LoVo (cell line): ENCODE measurements around the gene CALCR.
"Not testable (repeated sequence)": the region's sequence is repeated elsewhere in the genome, so short reads cannot be mapped to it uniquely, and the experiment has no call there.

ENCODE experiments used
- DNase-seq: peaks from one replicate; pipeline ENCODE4 v3.0.0-alpha.2; 2016; ENCODE audit warnings: low spot score

Gene CALCR

DNA sequence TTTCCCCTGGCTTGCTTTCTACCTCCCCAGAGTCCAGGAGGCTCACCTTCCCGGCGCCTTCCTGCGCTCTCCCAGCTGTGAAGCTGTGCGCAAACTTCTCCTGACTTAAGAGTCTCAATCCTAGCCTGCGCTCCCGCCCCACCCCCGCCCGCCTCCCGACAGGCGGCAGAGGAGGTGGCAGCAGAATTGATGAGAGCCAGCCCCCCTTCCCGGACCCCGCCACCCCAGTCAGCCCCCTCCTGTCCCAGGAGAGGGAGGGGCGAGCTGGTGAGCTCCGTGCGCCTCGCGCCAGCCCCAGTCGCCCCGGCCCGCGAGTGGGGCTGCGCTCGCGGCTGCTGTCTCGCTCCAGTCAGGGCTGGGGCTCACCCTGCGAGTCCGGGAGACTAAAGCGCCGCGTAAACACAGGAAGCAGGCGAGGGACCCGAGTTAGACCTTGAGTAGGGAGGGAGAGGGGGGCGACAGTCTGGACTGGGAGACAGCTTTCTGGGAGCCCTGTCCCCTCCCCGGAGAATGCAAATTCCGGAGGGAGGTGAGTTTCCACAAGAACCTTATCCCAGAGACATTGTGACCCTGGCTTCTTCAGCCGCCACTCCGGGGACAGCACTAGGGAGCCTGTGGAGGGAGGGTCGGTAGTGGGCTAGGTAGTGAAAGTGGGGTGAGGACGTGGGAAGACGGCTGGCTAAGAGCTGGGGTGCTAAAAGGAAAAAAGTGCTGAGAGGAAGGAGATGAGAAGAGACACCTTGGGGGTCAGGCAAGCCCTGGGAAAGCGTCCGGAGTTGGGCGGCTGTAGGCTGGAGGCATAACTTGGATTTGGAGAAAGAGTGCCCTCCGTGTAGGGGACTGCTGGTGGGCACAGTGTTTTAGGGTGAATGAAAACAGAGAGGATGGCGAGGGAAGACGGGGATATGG, at the start of gene CALCR:
CALCR (minus strand) TSS at position 79 of the 909 bp plus-strand sequence. CDS start 87,743 bp downstream, outside the sequence.
- no peak for DNase-seq

DNA sequence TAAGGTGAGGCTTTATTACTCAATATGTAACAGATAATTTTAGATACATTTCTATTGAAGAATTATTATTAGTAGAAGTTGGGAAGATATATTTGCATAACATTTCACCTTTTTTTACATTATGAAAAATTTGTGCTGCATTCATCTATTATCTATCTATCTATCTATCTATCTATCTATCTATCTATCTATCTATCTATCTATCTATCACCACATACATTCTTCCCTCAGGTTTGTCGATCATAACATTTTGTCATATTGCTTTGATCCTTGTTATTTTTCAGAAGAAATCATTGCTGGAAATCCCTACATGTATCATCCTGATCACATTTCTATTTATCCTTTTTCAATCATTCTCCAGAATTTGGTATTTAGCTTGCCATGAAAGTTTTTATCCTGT, 49.3 kb upstream of the CALCR start:
- DNase-seq: no peak

DNA sequence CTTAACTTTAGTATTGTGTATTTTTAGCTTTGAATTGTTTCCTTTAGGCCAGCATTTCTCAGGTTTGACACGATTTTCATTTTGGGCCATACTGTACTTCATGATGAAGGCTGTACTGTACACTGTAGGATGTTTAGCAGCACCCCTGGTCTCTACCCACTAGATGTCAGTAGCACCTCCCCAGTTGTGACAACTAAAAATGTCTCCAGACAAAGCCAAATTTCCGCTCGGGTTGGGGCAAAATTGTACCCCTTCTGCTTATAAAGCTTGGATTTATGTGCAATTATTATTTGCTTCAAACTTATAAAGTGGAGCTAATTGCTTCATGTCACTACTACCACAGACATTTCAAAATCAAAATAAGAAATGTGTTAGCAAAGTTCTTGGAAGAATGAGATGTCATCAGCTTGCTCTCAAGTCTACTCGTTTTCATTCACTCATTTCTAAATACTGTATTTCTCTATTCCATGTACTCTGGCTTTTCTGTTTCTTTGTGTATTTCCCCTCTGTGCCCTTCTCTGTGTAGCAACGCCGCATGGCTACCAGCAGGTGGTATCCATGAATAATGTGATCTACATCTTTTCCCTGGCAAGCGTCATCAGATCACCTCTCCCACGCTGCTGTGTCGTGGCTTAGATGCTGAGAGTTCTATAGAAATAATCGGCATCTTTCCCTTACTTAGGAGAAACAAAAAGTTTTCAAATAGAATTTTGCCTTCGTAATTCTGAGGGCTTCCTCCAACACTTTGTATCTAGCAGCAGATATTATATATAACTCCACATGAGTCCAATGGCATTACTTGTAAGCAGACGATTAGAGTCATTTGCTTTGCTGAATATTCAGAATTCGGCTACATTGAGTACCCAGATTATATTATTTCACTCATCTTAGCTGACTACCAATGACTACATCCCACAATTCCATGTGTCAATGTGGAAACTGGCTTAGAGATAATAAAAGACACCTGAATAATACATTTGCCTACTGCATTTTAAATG, 47.8 kb upstream of the CALCR start:
- peak; percentile 49 for DNase-seq

DNA sequence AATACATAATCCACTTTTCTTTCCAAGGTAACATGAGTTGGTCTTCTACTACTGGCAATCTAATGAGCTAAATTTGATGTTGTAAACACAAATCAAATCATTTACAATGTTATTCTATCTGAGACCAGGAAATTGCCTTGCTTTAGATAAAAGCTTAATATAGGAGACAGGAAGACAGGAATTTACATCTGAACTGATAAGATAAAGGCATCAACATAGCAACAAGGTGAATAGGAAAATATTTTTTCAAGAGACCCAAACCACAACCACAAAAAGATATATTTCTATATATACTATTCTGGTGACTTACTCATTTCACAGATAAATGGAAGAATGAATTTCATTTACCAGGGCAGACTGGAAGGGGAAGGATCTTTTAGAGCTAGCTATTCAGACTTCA, 46.3 kb upstream of the CALCR start:
- DNase-seq: no peak

DNA sequence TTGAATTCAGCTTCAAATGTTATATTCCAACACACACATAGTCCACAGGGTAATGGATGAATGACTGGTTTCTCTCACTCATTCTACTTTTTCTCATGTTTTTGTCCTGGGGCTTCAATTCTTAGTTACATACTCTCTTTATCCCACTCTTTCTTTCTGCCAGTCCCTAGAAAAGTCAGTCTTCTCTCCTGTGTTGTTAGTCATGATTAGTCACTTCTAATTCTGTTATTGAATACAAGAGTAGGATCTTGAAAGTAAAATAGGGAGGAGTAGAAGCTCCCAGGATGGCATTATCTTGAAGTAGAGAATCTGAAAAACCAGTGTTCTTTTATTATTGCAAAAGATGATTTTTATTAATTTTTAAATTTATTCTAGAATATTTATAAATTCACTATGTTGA, 45.5 kb upstream of the CALCR start:
- DNase-seq: no peak

DNA sequence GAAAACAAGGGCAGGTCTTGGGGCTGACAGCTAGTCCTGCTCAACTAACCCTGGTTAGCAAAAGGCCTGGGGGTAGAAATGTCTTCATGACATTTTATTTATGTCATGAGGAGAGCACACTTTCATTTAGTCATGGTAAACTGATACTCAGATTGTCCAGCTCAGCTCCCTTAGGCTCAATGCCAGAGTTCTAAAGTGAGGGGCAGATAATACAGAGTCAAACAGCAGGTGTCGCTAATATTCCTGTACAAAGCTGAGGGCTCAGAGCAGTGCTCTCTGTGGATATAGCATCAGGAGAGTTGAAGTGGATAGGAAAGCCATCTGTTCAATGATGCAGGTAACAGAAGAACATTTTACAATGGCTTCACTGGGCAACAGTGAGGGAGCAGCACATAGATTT, 26.8 kb upstream of the CALCR start:
- no peak for DNase-seq

DNA sequence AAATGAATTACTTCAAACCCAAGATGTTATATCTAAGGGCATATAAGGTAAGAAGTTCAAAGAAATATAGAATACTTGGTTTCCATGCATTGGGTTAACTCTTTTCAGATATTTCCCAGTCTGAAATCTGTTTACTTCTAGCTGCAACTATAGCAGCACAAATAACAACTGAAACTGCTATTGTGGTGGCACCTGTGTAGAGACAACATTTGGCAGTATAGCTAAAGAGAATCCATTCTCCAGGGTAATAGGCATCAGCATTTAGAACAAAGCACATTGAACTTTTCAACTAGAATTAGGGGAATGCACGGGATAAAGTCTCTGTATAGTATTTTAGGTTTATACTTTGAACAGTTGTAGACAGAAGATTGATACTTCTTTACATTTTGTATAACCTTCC, 19.7 kb upstream of the CALCR start:
- DNase-seq: no peak

DNA sequence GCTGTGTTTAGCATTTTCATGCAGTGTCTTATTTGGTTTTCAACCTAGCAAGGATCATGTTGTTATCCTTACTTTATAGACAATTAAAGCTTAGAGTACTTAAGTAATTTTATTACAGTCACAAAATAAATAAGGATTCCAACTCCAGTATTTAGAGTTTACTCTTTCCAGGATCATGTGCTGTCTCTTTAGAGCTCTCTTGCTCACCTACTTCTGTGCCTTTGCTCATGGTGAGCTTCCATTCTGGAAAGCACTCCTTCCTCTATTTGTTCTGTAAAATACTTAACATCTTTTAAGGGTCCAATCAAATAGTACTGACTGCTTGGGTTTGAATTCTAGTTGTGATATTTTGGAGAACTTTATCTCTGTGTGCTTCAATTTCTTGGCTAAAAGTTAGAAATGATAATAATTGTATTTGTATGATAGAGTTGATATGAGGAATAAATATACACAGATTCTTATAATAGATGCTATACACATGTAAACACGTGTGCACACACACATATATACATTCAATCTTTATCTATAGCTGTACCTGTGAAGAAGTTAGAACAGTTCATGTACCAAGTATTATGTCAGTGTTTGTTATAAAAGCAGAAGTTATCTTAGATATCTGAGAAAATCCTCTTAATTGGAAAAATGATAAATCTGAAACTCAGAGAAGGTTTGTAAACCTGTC, 18.2 kb upstream of the CALCR start:
- DNase-seq: no peak

DNA sequence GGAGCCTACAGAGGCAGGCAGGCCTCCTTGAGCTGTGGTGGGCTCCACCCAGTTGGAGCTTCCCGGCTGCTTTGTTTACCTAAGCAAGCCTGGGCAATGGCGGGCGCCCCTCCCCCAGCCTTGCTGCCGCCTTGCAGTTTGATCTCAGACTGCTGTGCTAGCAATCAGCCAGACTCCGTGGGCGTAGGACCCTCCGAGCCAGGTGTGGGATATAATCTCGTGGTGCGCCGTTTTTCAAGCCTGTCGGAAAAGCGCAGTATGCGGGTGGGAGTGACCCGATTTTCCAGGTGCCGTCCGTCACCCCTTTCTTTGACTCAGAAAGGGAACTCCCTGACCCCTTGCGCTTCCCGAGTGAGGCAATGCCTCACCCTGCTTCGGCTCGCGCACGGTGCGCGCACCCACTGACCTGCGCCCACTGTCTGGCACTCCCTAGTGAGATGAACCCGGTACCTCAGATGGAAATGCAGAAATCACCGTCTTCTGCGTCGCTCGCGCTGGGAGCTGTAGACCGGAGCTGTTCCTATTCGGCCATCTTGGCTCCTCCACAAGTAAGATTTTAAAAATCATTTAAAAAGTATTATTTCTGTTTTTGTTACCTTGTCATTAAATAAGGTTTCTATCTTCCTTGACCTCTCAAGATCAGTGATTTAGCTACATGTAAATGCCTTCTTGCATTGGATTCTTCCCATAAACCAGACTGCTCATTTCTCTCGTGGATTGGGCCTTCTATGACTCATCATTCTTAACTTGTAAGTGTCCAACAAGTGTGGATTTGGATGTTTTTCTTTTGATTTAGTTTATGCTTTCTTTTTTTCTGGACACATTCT, 16.9 kb upstream of the CALCR start:
- DNase-seq: peak; percentile 30

DNA sequence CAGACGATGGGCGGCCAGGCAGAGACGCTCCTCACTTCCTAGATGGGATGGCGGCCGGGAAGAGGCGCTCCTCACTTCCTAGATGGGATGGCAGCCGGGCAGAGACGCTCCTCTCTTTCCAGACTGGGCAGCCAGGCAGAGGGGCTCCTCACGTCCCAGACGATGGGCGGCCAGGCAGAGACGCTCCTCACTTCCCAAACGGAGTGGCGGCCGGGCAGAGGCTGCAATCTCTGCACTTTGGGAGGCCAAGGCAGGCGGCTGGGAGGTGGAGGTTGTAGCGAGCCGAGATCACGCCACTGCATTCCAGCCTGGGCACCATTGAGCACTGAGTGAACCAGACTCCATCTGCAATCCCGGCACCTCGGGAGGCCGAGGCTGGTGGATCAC, 11.9 kb upstream of the CALCR start:
- DNase-seq: not testable (repeated sequence)

DNA sequence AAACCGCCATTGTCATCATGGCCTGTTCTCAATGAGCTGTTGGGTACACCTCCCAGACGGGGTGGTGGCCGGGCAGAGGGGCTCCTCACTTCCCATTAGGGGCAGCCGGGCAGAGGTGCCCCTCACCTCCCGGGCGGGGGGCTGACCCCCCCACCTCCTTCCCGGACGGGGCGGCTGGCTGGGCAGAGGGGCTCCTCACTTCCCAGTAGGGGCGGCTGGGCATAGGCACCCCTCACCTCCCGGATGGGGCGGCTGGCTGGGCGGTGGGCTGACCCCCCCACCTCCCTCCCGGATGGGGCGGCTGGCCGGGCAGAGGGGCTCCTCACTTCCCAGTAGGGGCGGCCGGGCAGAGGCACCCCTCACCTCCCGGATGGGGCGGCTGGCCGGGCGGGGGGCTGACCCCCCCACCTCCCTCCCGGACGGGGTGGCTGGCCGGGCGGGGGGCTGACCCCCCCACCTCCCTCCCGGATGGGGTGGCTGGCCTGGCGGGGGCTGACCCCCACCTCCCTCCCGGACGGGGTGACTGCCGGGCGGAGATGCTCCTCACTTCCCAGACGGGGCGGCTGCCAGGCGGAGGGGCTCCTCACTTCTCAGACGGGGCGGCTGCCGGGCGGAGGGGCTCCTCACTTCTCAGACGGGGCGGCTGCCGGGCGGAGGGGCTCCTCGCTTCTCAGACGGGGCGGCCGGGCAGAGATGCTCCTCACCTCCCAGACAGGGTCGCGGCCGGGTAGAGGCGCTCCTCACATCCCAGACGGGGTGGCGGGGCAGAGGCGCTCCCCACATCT, 11.4 kb upstream of the CALCR start:
- not testable (repeated sequence) for DNase-seq

DNA sequence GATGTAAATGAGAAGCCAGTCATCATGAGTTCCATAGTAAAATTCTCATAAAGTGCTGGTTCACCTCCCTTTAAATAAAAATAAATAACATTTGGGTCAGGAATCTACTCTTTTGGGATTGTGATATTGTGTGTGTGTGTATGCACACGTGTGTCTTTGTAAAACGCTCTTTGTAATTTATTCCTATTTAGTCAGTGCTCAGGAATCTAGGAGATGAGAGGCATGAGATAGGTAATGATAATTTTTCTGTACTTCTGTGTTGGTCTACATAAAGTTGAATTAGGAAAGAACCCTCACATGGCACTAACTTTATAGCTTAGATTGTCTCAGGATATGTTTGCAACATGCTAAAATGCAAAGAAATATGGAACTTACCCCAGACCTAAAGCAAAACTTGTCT, 4.9 kb upstream of the CALCR start:
- DNase-seq: no peak

DNA sequence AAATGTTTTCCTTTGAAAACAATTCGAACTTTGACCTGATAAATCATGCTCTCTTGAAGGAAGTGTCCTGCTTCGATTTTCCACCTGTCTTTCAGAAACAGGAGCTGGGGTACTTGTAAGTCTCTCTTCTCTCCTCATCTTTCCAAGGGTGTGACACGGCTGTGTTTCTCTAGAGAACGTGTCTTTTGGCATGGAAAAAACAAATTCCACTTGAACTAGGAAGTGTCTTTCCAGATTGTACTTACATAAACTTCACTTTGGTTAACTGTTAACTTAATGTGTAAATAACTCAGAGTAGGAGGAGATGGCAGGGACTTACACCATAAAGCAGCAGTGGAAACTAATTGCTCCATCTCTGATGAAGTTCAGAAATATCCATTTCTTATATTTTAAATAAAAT, 4.2 kb upstream of the CALCR start:
- DNase-seq: peak; percentile 17

DNA sequence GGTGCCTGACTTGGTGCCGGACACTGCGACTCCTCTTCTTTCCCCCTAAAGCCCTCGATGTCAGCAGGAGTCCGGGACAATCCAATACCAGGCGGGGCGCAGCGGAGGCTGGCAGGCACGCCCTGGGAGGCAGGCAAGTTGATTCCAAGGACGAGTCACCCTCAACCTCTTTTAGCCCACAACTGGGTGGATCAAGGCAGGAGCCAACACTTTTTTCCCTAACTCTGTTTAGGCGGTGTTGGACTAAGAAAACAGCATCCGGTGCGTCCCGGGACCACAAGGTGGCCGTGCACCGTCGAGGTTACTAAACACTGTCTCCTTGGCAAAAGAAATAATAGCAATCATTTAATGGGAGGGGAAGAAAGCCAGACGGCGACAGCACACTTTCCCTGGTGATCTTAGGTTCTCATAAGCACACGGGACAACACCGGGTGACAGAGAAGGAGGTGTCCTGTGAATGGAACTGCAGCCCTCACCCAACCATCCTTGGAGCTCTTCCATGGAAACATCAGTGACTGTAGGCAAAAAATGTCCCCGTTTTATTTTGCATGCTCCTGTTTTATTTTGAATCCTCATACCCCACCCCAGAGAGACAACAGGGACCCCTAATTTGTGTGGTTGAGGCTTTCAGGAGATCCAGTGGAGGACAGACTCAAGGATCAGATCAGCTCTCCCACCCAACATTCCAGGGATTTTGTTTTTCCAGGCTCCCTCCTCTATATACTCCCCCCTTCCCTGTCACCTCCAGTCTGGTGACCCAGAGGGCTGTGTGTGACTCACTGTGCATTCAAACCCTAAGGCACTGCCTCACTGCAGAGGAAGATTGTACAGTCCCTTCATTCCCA, 1.3 kb upstream of the CALCR start:
- no peak for DNase-seq

DNA sequence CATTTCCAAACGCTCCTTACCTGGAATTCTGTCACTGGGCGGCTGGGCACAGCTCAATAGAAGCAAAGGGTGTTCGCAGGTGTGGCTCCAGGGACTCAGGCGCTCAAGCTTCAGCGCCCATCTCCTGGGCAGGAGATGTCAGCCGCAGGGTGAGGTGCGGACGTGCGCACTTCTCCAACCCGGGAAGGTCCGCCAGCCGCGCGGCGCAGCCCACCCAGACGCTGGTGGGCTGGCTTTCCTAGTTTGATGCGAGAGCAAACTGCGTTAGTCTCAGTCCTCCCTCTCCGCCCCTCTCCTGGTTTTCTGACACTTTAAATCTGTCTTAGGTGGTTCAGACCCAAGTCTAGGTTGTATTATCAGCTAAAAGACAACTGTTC, 267 bp downstream of the CALCR start:
- no peak for DNase-seq

DNA sequence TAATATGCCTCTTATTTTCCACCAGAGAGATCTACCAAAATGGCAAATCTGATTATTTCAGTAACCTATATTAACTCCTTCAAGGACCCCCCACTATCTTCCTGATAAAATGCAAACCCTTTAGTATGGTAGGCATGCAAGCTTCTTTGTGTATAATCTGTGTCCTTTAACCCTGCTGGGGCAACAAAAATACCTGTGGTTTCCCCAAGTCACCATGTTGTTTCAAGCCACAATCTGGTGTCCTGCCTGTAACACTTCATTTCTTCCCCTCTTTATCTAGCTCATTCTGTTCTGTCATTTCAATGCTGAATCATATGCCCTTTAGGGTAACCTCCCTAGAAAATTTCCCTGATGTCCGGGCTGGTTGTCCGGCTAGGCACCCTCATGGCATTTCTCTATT, 5.3 kb downstream of the CALCR start:
- no peak for DNase-seq

DNA sequence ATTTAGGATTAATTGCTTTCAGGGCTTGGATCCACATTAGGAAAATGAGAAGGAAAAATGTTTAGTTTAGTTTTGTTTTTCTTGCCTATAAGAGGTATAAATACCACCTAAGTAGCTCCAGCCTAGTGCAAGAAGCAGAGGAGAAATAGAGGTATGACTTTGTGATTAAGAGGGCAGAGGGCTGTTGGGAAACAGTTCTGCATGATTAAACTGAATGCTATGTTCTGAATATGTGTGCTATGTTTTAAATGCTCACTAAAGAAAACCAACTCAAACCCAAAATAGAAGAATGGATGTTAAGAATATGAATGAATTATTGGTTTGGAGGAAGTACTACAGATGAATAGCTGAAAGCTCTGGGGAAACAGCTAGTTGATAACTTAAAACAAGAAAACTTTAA, 7.6 kb downstream of the CALCR start:
- no peak for DNase-seq

DNA sequence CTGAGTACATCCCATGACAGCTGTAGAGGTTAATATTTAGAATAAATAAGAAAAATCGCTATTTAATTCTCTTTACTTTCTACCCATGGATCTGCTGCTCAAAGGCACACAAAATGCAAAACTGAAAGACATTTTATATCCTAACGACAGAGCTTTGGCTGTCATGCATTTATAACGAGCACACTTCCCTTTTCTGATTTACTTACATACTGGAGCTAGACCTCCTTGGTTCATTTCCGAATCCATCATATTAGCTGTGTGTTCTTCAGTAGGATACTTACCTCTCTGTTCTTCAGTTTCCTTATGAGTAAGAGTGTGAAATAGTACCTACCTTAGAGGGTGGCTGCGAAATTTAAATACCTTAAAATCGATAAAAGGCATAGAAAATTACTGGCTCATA, 10.9 kb downstream of the CALCR start:
- no peak for DNase-seq

DNA sequence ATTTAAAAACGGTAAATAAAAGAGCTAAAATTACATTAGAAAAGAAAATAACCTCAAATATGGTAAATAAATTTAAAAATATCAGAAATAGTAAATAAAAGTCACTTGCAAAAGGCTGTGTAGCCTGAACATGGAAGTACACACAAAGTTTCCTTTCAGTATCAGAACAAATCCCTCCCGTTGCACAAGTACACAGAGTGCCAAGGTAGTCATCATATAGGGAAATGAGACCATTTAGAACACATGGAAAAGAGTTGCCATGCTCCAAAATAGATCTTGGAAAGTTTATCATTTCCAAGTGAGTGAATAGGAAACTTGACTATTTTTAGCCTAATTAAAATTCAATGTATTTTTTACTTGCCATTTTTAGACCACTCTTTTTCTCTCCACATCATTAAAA, 11.6 kb downstream of the CALCR start:
- DNase-seq: no peak

DNA sequence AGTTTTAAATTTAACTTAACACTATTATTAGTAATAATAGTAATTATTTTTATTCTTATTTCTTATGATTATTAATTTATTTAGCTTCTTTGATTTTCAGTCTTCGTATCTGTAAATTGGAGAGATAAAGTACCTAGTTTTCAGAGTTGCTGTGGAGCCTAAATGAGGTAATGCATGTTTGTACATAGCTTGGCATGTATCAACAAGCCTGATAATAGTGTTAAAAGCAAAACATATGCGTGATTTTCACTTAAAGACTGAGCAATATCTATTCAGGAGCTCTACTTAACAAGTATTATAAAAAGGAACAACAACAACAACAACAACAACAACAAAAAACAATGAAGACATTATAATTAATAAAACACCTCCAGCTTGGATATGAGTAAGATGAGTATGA, 12.4 kb downstream of the CALCR start:
- DNase-seq: no peak
